ENCODE data around the gene ABCA10.

Gene ABCA10

GRCh38 chr17:69103557-69104233 is 124.9 kb downstream of the ABCA10 start:
- no peak for DNase-seq (ENCODE audit: low read depth, low spot score)

GRCh38 chr17:69098625-69099024 is 130.0 kb downstream of the ABCA10 start:
- DNase-seq (ENCODE audit: low read depth, low spot score) = no peak
